Measurements from ENCODE around the gene RXRB.

- TF ChIP-seq CTCF (IDR thresholded peaks at IDR 0.05; ENCODE audit: low read length) (no peak), EZH2phosphoT487 (IDR thresholded peaks at IDR 0.05; ENCODE audit: low read length) (no peak), EZH2 (optimal IDR thresholded peaks at IDR 0.05; ENCODE audit: low read depth, low read length) (no peak)
Measured at GRCh38 chr6:33195304-33196165, 4.9 kb downstream of the RXRB start.
